ENCODE measurements around the gene SUCNR1.

The SUCNR1 gene

GRCh38 chr3:151903501-151903991 lies 30.1 kb downstream of the SUCNR1 start:
- TF ChIP-seq, protein P1, sequence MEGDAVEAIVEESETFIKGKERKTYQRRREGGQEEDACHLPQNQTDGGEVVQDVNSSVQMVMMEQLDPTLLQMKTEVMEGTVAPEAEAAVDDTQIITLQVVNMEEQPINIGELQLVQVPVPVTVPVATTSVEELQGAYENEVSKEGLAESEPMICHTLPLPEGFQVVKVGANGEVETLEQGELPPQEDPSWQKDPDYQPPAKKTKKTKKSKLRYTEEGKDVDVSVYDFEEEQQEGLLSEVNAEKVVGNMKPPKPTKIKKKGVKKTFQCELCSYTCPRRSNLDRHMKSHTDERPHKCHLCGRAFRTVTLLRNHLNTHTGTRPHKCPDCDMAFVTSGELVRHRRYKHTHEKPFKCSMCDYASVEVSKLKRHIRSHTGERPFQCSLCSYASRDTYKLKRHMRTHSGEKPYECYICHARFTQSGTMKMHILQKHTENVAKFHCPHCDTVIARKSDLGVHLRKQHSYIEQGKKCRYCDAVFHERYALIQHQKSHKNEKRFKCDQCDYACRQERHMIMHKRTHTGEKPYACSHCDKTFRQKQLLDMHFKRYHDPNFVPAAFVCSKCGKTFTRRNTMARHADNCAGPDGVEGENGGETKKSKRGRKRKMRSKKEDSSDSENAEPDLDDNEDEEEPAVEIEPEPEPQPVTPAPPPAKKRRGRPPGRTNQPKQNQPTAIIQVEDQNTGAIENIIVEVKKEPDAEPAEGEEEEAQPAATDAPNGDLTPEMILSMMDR (IDR thresholded peaks at IDR 0.05; ENCODE audit: low read depth, low read length): no peak

GRCh38 chr3:151905647-151906046 lies 32.2 kb downstream of the SUCNR1 start:
- DNase-seq (ENCODE audit: extremely low read depth, low read depth): no peak
- TF ChIP-seq, protein P1 (IDR thresholded peaks at IDR 0.05; ENCODE audit: low read depth, low read length): no peak

More at GRCh38 chr3:151903501-151903991, 30.1 kb downstream of the SUCNR1 start:
- DNase-seq (ENCODE audit: extremely low read depth, low read depth): peak; percentile 49

- TF ChIP-seq, protein P1 (IDR thresholded peaks at IDR 0.05; ENCODE audit: low read depth, low read length): no peak
- no peak for DNase-seq (ENCODE audit: extremely low read depth, low read depth)
Measured at GRCh38 chr3:151906751-151907150, 33.3 kb downstream of the SUCNR1 start.

GRCh38 chr3:151908399-151908798 lies 35.0 kb downstream of the SUCNR1 start:
- TF ChIP-seq, protein P1 (IDR thresholded peaks at IDR 0.05; ENCODE audit: low read depth, low read length): no peak
- DNase-seq (ENCODE audit: extremely low read depth, low read depth): no peak

- TF ChIP-seq, protein P1 (IDR thresholded peaks at IDR 0.05; ENCODE audit: low read depth, low read length): no peak
- DNase-seq (ENCODE audit: extremely low read depth, low read depth): no peak
Measured at GRCh38 chr3:151909681-151910405, 36.4 kb downstream of the SUCNR1 start.

- TF ChIP-seq, protein P1 (IDR thresholded peaks at IDR 0.05; ENCODE audit: low read depth, low read length): no peak
- no peak for DNase-seq (ENCODE audit: extremely low read depth, low read depth)
Measured at GRCh38 chr3:151911462-151911861, 38.0 kb downstream of the SUCNR1 start.

GRCh38 chr3:151912028-151912427 lies 38.6 kb downstream of the SUCNR1 start:
- TF ChIP-seq, protein P1 (IDR thresholded peaks at IDR 0.05; ENCODE audit: low read depth, low read length): no peak
- no peak for DNase-seq (ENCODE audit: extremely low read depth, low read depth)

Data from AG09319 (cell line).